Natural killer cell treated with Interleukin-12 subunit alpha and Interleukin-12 subunit beta and Interleukin-15 and Interleukin-18, amount 100 ng/mL, for 72 hours (primary cell): ENCODE measurements around the gene GNAQ. TPM values are rescaled to one million over a fixed set of nuclear protein-coding genes. Genes with fewer than 3 reads are reported as not detected.
"Not testable (repeated sequence)": the region's sequence is repeated elsewhere in the genome, so short reads cannot be mapped to it uniquely, and the experiment has no call there.

Experiments
- ATAC-seq, 2 donors: fragments of 150-1000 bp; cut with Tn5 transposase in 1 of 2; sonication (Bioruptor Pico), chemical (Tn5 transposase) in 1 of 2; 2 replicates each; pipeline ENCODE4 v1.10.0; 2021
- DNase-seq: peaks from one replicate; pipeline ENCODE4 v3.0.0; 2022; ENCODE audit warnings: low spot score
- H3K27ac Mint-ChIP-seq, 2 donors: 1 replicate in 1 of 2; 2 replicates in 1 of 2; pipeline ENCODE4 v1.8.0; 2022; ENCODE audit warnings: mixed read lengths in 2 of 2, mild to moderate bottlenecking in 1 of 2, moderate library complexity in 1 of 2
- H3K27me3 Mint-ChIP-seq, 2 donors: 1 replicate in 1 of 2; 2 replicates in 1 of 2; pipeline ENCODE4 v1.8.0; 2022; ENCODE audit warnings: mixed read lengths in 2 of 2
- H3K36me3 Mint-ChIP-seq: one replicate; pipeline ENCODE4 v1.8.0; 2022; ENCODE audit warnings: mixed read lengths
- H3K4me1 Mint-ChIP-seq, 2 donors: 1 replicate in 1 of 2; 2 replicates in 1 of 2; pipeline ENCODE4 v1.8.0; 2022; ENCODE audit warnings: low read depth in 2 of 2, mixed read lengths in 2 of 2, mild to moderate bottlenecking in 1 of 2
- H3K4me3 Mint-ChIP-seq: one replicate; pipeline ENCODE4 v1.8.0; 2022; ENCODE audit warnings: mixed read lengths
- H3K9me3 Mint-ChIP-seq: 2 replicates; pipeline ENCODE4 v1.8.0; 2022; ENCODE audit warnings: mixed read lengths
- total RNA-seq, 2 donors: library from RNA; stranded (reverse); gene quantifications; one replicate each; pipeline ENCODE4 v1.2.3, GENCODE V29; 2022

The GNAQ gene
- total RNA-seq, 2 donors from 2014 or later = 21.1 to 39.4 TPM

DNA sequence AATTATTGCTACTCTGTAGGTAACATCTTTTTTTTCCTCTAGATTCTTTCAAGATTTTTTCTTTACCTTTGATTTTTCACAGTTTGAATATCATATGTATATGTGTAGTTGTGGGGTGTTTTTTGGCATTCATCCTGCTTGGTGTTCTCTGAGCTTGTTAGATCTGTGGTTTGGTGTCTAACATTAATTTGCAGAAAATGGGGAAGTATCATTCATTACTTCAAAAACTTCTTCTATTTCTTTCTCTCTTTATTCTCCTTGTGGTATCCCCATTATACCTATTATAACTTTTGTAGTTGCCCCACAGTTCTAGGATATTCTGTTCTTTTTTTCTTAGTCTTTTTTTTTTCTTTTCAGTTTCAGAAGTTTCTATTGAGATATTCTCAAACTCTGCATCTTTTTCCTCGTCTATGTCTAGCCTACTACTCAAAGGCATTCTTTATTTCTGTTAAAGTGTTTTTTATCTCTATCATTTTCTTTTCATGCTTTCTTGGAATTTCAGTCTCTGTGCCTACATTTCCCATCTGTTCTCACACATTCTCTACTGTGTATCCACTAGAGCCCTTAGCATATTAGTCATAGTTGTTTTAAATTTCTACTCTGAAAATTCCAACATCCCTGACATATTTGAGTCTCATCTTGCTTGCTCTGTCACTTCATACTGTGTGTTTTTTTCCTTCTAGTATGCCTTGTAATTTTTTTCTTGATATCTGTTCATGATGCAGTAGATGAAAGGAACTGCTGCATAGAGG is 323.4 kb downstream of the GNAQ start:
- Mint-ChIP-seq H3K4me3 (no peak overlapping the region), H3K9me3 (no peaks in the 10 kb centered on the region), H3K36me3 (no peaks in the 10 kb centered on the region), H3K4me1 (no peaks in the 10 kb centered on the region), H3K27ac (no peak overlapping the region), H3K27me3 (peaks cover 3 to 11% of the 10 kb centered on the region in 2 donors)
- DNase-seq (no peak), ATAC-seq (no peak)

DNA sequence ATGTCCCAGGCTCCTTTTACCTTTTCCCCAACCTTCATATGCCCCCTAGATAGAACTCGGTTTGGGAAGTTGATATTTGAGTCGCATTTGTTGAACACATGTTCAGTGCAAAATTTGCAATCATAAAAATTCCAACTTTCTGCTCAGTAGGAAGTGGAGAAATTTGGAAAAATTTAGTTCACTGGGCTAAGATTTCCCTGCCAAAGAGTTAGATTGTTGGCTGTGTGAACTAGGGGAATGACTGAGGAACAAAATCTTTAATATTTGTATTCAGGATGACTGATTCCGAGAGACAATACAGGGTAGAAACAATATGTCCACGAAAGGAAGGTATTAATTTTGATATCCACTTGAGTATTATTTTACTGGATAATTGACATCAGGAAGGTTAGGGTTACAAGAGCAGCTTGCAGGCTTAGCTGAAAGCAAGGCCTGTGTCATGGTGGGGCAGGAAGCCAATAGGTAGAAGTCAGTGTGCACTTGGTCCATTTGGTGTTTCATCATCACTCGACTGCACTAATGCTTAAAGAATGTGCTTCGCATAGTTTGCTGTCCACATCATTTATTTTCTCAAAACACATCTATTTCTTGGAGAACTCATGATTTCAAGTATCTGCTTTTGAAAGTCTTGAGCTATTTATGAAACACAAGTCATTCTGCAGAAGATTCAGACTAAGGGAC is 324.1 kb downstream of the GNAQ start:
- Mint-ChIP-seq H3K27ac (no peak overlapping the region), H3K36me3 (no peaks in the 10 kb centered on the region), H3K4me3 (no peak overlapping the region), H3K9me3 (no peaks in the 10 kb centered on the region), H3K27me3 (peaks cover 3 to 11% of the 10 kb centered on the region in 2 donors), H3K4me1 (no peaks in the 10 kb centered on the region)
- DNase-seq (no peak), ATAC-seq (no peak)

DNA sequence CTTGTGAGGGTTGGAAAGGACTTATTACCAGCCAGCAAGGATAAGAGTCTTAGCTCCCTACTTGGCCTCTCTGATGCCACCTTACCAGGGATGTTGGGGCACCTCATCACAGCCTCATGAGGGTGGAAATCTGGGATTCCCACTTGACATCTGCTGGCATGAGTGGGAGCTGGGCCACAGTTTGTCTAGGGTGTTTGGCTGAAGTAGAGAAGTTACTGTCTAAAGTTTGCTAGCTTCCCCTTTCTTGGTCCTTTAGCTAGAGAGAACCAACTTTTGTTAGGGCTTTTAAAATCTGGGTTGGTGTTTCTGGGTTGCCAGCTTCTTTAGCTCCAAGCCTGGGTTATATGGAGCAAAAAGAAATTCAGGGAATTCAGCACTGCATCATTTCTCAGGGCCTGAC is 326.0 kb downstream of the GNAQ start:
- ATAC-seq = no peak
- H3K27me3 Mint-ChIP-seq = peaks cover 5 to 17% of the 10 kb centered on the region in 2 donors
- H3K27ac Mint-ChIP-seq = no peak overlapping the region
- no peaks in the 10 kb centered on the region for H3K9me3 Mint-ChIP-seq
- H3K4me1 Mint-ChIP-seq = no peaks in the 10 kb centered on the region
- no peak for DNase-seq
- no peak overlapping the region for H3K4me3 Mint-ChIP-seq
- no peaks in the 10 kb centered on the region for H3K36me3 Mint-ChIP-seq

DNA sequence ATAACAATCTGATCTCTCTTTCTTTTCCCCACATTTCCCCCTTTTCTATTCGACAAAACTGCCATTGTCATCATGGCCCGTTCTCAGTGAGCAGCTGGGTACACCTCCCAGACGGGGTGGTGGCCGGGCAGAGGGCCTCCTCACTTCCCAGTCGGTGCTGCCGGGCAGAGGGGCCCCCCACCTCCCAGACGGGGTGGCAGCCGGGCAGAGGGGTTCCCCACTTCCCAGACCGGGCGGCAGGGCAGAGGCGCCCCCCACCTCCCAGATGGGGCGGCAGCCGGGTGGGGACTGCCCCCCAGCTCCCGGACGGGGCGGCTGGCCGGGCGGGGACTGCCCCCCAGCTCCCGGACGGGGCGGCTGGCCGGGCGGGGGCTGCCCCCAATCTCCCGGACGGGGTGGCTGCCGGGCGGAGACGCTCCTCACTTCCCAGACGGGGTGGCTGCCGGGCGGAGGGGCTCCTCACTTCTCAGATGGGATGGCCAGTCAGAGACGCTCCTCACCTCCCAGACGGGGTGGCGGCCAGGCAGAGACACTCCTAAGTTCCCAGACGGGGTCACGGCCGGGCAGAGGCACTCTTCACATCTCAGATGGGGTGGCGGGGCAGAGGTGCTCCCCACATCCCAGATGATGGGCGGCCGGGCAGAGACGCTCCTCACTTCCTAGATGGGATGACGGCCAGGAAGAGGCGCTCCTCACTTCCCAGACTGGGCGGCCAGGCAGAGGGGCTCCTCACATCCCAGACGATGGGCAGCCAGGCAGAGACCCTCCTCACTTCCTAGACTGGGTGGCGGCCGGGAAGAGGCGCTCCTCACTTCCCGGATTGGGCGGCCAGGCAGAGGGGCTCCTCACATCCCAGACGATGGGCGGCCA is 328.9 kb downstream of the GNAQ start:
- not testable (repeated sequence) for H3K4me3 Mint-ChIP-seq, DNase-seq, H3K9me3 Mint-ChIP-seq, H3K36me3 Mint-ChIP-seq, H3K27ac Mint-ChIP-seq, ATAC-seq, H3K4me1 Mint-ChIP-seq
- peaks cover 5 to 17% of the 10 kb centered on the region in 2 donors for H3K27me3 Mint-ChIP-seq

DNA sequence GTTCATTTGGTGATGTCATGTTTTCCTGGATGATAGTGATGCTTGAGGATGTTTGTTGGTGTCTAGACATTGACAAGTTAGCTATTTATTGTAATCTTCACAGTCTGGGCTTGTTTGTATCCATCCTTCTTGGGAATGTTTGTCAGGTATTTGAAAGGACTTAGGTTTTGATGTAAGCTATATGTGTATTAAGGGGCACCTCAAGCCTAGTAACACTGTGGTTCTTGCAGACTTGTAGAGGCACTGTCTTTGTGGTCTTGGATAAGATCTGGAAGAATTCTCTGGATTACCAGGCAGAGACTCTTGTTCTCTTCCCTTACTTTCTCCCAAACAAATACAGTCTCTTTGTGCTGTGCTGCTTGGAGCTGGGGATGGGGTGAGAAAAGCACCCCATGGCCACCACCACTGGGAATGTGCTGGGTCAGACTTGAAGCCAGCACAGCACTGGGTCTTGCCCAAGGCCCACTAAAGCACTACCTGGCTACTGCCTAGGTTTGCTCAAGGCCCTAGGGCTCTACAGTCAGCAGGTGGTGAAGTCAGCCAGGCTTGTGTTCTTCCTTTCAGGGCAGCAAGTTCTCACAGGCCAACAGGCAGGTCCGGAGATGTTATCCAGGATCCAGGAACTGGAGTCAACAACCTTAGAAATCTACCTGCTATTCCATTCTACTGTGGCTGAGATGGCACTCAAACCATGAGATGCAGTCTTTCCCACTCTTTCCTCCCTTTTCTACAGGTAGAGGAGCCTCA is 334.2 kb downstream of the GNAQ start:
- ATAC-seq (no peak), DNase-seq (no peak)
- Mint-ChIP-seq H3K4me3 (no peak overlapping the region), H3K27ac (no peak overlapping the region), H3K4me1 (no peaks in the 10 kb centered on the region), H3K9me3 (peaks cover 2% of the 10 kb centered on the region), H3K27me3 (peaks cover 20 to 37% of the 10 kb centered on the region in 2 donors), H3K36me3 (no peaks in the 10 kb centered on the region)

DNA sequence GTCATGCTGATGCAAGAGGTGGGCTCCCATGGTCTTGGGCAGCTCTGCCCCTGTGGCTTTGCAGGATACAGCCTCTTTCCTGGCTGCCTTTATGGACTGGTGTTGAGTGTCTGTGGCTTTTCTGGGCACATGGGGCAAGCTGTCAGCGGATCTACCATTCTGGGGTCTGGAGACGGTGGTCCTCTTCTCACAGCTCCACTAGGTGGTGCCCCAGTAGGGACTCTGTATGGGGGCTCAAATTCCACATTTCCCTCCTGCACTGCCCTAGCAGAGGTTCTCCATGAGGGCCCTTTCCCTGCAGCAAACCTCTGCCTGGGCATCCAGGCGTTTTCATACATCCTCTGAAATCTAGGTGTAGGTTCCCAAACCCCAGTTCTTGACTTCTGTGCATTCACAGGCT is 340.9 kb downstream of the GNAQ start:
- ATAC-seq, DNase-seq, H3K36me3 Mint-ChIP-seq, H3K27ac Mint-ChIP-seq, H3K9me3 Mint-ChIP-seq, H3K4me1 Mint-ChIP-seq, H3K4me3 Mint-ChIP-seq: not testable (repeated sequence)
- H3K27me3 Mint-ChIP-seq = peaks cover 10 to 15% of the 10 kb centered on the region in 2 donors

DNA sequence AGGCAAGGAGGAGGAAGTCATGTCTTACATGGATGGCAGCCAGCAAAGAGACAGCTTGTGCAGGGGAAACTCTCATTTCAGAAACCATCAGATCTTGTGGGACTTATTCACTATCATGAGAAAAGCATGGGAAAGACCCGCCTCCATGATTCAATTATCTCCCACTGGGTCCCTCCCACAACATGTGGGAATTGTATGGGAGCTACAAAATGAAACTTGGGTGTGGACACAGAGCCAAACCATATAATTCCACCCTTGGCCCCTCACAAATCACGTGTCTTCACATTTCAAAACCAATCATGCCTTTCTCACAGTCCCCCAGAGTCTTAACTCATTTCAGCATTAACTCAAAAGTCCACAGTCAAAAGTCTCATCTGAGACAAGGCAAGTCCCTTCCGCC is 341.5 kb downstream of the GNAQ start:
- H3K9me3 Mint-ChIP-seq, H3K4me1 Mint-ChIP-seq, H3K36me3 Mint-ChIP-seq, H3K27ac Mint-ChIP-seq, DNase-seq, ATAC-seq, H3K4me3 Mint-ChIP-seq: not testable (repeated sequence)
- H3K27me3 Mint-ChIP-seq = peaks cover 8 to 12% of the 10 kb centered on the region in 2 donors

DNA sequence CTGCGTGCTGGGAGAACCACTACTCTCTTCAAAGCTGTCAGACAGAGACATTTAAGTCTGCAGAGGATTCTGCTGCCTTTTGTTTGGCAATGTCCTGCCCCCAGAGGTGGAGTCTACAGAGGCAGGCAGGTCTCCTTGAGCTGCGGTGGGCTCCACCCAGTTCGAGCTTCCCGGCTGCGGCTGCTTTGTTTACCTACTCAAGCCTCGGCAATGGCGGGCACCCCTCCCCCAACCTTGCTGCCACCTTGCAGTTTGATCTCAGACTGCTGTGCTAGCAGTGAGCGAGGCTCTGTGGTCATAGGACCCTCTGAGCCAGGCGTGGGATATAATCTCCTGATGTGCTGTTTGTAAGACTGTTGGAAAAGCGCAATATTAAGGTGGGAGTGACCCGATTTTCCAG is 343.9 kb downstream of the GNAQ start:
- DNase-seq, H3K36me3 Mint-ChIP-seq, ATAC-seq, H3K4me3 Mint-ChIP-seq, H3K9me3 Mint-ChIP-seq, H3K27ac Mint-ChIP-seq, H3K4me1 Mint-ChIP-seq: not testable (repeated sequence)
- H3K27me3 Mint-ChIP-seq = peaks cover 4 to 11% of the 10 kb centered on the region in 2 donors

DNA sequence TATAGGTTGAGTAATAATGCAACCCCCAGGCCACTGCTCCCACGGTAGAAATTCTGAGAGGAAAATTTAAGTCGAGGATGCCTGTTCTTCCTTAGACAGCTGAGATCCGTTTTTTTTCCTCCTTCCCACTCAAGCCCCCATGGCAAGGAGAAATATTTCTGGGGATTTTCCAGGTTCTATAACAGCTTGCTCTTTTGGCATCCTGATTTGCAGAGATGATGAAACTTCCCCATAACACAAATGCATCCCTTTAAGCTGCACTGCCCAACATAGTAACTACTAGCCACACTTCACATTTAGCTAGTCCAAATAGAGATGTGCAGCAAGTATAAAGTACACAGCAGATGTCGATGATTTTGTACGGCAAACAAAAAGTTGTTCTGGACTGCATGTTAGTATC is 351.0 kb downstream of the GNAQ start:
- no peak for DNase-seq
- H3K27ac Mint-ChIP-seq = no peak overlapping the region
- H3K4me3 Mint-ChIP-seq = no peak overlapping the region
- H3K4me1 Mint-ChIP-seq = no peaks in the 10 kb centered on the region
- no peak for ATAC-seq
- no peaks in the 10 kb centered on the region for H3K36me3 Mint-ChIP-seq
- no peaks in the 10 kb centered on the region for H3K9me3 Mint-ChIP-seq
- peaks cover 0 to 6% of the 10 kb centered on the region in 2 donors for H3K27me3 Mint-ChIP-seq

DNA sequence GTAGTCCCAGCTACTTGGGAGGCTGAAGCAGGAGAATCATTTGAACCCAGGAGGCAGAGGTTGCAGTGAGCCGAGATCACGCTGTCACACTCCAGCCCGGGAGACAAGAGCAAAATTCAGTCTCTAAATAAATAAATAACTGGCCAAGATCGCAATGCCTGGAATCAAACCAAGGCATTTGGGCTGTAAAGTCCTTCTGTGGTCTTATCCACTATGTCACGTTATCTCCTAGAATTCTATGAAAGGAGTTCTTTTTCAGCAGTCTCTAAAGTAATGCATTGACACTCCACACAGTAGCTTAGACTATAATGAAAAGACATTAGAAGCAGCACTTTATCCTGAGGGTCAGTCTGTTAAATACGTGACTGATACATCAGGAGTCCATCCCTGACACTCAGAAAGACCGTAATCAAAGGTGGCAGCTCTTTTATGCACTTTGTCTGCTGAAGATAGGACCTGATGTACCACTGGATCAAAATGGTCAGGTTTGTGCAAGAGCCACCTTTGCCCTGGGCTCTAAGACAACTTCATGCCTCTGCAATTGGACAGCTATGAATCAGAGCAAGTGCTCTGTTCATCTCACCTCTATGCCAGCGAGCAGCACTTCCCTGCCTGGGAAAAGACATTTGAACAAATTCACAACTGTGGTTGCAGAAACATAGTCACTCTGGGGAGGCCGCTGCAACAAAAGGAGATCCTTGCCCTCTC is 351.8 kb downstream of the GNAQ start:
- no peak for DNase-seq
- Mint-ChIP-seq H3K9me3 (no peaks in the 10 kb centered on the region), H3K36me3 (no peaks in the 10 kb centered on the region), H3K4me3 (no peak overlapping the region), H3K27me3 (peaks cover 0 to 6% of the 10 kb centered on the region in 2 donors), H3K4me1 (no peaks in the 10 kb centered on the region), H3K27ac (no peak overlapping the region)
- ATAC-seq = no peak

DNA sequence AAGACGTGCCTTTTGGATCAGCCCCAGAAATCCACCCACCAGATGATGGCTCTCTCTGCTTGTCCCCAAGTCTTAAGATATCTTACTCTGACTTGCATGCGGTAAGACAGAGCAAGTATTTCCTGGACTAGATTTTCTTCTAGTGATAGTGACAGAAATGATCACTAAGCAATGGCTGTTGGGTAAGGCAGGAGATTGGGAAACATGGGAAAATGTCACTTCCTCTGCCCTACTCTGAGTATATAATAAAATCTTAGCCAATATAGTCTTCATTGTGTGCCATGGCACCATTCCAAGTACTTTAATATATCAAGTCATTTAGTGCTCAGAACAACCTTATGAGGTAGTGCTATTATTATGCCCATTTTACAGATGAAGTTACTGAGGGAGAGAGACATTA is 352.5 kb downstream of the GNAQ start:
- ATAC-seq (no peak), DNase-seq (no peak)
- H3K9me3 Mint-ChIP-seq = no peaks in the 10 kb centered on the region
- no peaks in the 10 kb centered on the region for H3K36me3 Mint-ChIP-seq
- no peak overlapping the region for H3K27ac Mint-ChIP-seq
- peaks cover 0 to under 1% of the 10 kb centered on the region in 2 donors for H3K27me3 Mint-ChIP-seq
- H3K4me3 Mint-ChIP-seq = no peak overlapping the region
- no peaks in the 10 kb centered on the region for H3K4me1 Mint-ChIP-seq

DNA sequence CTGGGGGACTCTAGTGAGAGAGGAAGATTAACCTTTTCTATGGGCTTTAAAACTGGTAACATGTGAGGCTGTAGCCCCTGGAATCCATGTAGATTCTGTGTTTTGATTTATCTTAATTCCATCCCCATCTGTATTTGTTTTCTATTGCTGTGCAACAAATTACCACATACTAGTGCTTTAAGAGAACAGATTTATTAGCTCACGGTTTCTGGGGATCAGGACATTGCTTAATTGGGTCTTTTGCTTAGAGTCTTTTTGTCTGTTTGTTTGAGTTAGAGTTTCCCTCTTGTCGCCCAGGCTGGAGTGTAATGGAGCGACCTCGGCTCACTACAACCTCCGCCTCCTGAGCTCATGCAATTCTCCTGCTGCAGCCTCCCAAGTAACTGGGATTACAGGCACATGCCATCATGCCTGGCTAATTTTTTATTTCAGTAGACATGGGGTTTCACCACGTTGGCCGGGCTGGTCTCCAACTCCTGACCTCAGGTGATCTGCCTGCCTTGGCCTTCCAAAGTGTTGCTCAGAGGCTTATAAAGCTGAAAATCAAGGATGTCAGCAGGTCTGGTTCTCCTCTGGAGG is 353.6 kb downstream of the GNAQ start:
- Mint-ChIP-seq H3K27me3 (no peaks in the 10 kb centered on the region), H3K36me3 (no peaks in the 10 kb centered on the region), H3K27ac (no peak overlapping the region), H3K9me3 (no peaks in the 10 kb centered on the region), H3K4me1 (no peaks in the 10 kb centered on the region), H3K4me3 (no peak overlapping the region)
- ATAC-seq (no peak), DNase-seq (no peak)

DNA sequence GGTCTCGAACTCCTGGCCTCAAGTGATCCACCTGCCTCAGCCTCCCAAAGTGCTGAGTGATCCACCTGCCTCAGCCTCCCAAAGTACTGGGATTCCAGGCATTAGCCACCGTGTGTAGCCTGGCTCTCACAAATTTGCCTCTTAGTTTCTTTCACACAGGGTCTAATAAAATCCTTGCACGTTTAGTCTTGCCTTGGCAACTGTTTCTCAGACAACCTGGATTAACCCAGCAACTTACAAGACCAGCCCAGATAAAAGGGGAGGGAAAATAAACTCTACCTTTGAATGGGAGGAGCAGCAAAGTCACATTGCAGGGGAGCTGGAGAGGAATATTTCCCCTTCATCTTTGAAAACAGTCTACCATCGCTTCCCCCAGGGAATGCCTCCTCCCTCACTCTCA is 354.2 kb downstream of the GNAQ start:
- Mint-ChIP-seq H3K27me3 (no peaks in the 10 kb centered on the region), H3K36me3 (no peaks in the 10 kb centered on the region), H3K4me1 (no peaks in the 10 kb centered on the region)

More for the DNA sequence above, 354.2 kb downstream of the GNAQ start:
- Mint-ChIP-seq H3K9me3 (no peaks in the 10 kb centered on the region), H3K4me3 (no peak overlapping the region), H3K27ac (no peak overlapping the region)
- ATAC-seq = no peak
- no peak for DNase-seq
